T-helper 2 cell treated with Interferon-gamma antibody and Interleukin-4, amounts not matched to agents 5 μg/mL and 100 μg/mL, for 36 hours (primary cell): Measurements from ENCODE around the gene EXOSC5.

Experiments used
- DNase-seq: peaks from one replicate; pipeline ENCODE4 v3.0.0; 2021; ENCODE audit warnings: low spot score
- H3K27ac Mint-ChIP-seq: one replicate; pipeline ENCODE4 v1.8.0; 2021; ENCODE audit warnings: mild to moderate bottlenecking, mixed read lengths
- H3K27me3 Mint-ChIP-seq: one replicate; pipeline ENCODE4 v1.8.0; 2021; ENCODE audit warnings: low read depth, mixed read lengths
- H3K36me3 Mint-ChIP-seq: one replicate; pipeline ENCODE4 v1.8.0; 2021; ENCODE audit warnings: low read depth, mixed read lengths
- H3K4me1 Mint-ChIP-seq: one replicate; pipeline ENCODE4 v1.8.0; 2021; ENCODE audit warnings: low read depth, mixed read lengths
- H3K4me3 Mint-ChIP-seq: one replicate; pipeline ENCODE4 v1.8.0; 2022; ENCODE audit warnings: mild to moderate bottlenecking, moderate library complexity, mixed read lengths
- H3K9me3 Mint-ChIP-seq: one replicate; pipeline ENCODE4 v1.8.0; 2021; ENCODE audit warnings: mixed read lengths

Gene EXOSC5

GRCh38 chr19:41431426-41432386 is 34.5 kb upstream of the EXOSC5 start:
- Mint-ChIP-seq H3K27me3 (no peaks in the 10 kb centered on the region), H3K4me1 (peaks cover 21% of the 10 kb centered on the region), H3K9me3 (no peaks in the 10 kb centered on the region), H3K27ac (peak overlapping the region; percentile 49), H3K4me3 (no peak overlapping the region), H3K36me3 (peaks cover 17% of the 10 kb centered on the region)
- no peak for DNase-seq

- no peak overlapping the region for H3K27ac Mint-ChIP-seq
- DNase-seq, result no peak
These were observed 33.8 kb upstream of the EXOSC5 start for GRCh38 chr19:41430922-41431321.

GRCh38 chr19:41428481-41428859 is 31.3 kb upstream of the EXOSC5 start:
- no peak for DNase-seq
- Mint-ChIP-seq H3K27me3 (no peaks in the 10 kb centered on the region), H3K4me3 (peak overlapping the region; percentile 87), H3K4me1 (peaks cover 20% of the 10 kb centered on the region), H3K36me3 (peaks cover 18% of the 10 kb centered on the region), H3K27ac (peak overlapping the region; percentile 21), H3K9me3 (no peaks in the 10 kb centered on the region)

More at GRCh38 chr19:41430922-41431321, 33.8 kb upstream of the EXOSC5 start:
- Mint-ChIP-seq H3K4me3 (no peak overlapping the region), H3K36me3 (peaks cover 17% of the 10 kb centered on the region), H3K4me1 (peaks cover 22% of the 10 kb centered on the region), H3K9me3 (no peaks in the 10 kb centered on the region), H3K27me3 (no peaks in the 10 kb centered on the region)

GRCh38 chr19:41427647-41428480 is 30.7 kb upstream of the EXOSC5 start:
- peak overlapping the region; percentile 89 for H3K27ac Mint-ChIP-seq
- peak; percentile 42 for DNase-seq
- no peaks in the 10 kb centered on the region for H3K9me3 Mint-ChIP-seq
- peaks cover 20% of the 10 kb centered on the region for H3K4me1 Mint-ChIP-seq
- H3K36me3 Mint-ChIP-seq, result peaks cover 18% of the 10 kb centered on the region
- peak overlapping the region; percentile 87 for H3K4me3 Mint-ChIP-seq
- H3K27me3 Mint-ChIP-seq, result no peaks in the 10 kb centered on the region

- DNase-seq, result peak; percentile 30
- peak within 1 kb of the TSS; percentile 89 for H3K27ac Mint-ChIP-seq
- no peaks in the 10 kb centered on the region for H3K27me3 Mint-ChIP-seq
- H3K4me3 Mint-ChIP-seq, result peak within 1 kb of the TSS; percentile 87
- H3K9me3 Mint-ChIP-seq, result no peaks in the 10 kb centered on the region
- peaks cover 20% of the 10 kb centered on the region for H3K4me1 Mint-ChIP-seq
- peaks cover 11% of the 10 kb centered on the region for H3K36me3 Mint-ChIP-seq
These were observed 29.9 kb upstream of the EXOSC5 start, which contains the start of gene B3GNT8 for GRCh38 chr19:41426952-41427646. Gene B3GNT8, minus strand, starts transcription at chr19:41427374. Its CDS starts 596 bp downstream, at chr19:41426778.

- Mint-ChIP-seq H3K4me1 (peaks cover 19% of the 10 kb centered on the region), H3K27me3 (no peaks in the 10 kb centered on the region), H3K9me3 (no peaks in the 10 kb centered on the region), H3K36me3 (peaks cover 12% of the 10 kb centered on the region), H3K27ac (peak overlapping the region; percentile 31), H3K4me3 (no peak overlapping the region)
- DNase-seq, result no peak
These were observed 29.1 kb upstream of the EXOSC5 start for GRCh38 chr19:41426116-41426841.

- H3K4me3 Mint-ChIP-seq, result no peak overlapping the region
- H3K27ac Mint-ChIP-seq, result peak overlapping the region; percentile 31
These were observed 28.3 kb upstream of the EXOSC5 start for GRCh38 chr19:41425174-41426115.

GRCh38 chr19:41424335-41425173 is 27.4 kb upstream of the EXOSC5 start:
- Mint-ChIP-seq H3K27ac (no peak overlapping the region), H3K27me3 (no peaks in the 10 kb centered on the region)

More at GRCh38 chr19:41425174-41426115, 28.3 kb upstream of the EXOSC5 start:
- DNase-seq, result no peak
- H3K4me1 Mint-ChIP-seq, result peaks cover 19% of the 10 kb centered on the region
- no peaks in the 10 kb centered on the region for H3K27me3 Mint-ChIP-seq
- H3K36me3 Mint-ChIP-seq, result peaks cover 13% of the 10 kb centered on the region
- H3K9me3 Mint-ChIP-seq, result no peaks in the 10 kb centered on the region

GRCh38 chr19:41422955-41423354 is 25.8 kb upstream of the EXOSC5 start:
- Mint-ChIP-seq H3K27ac (no peak overlapping the region), H3K36me3 (peaks cover 14% of the 10 kb centered on the region), H3K4me3 (no peak overlapping the region), H3K4me1 (peaks cover 10% of the 10 kb centered on the region), H3K9me3 (no peaks in the 10 kb centered on the region), H3K27me3 (no peaks in the 10 kb centered on the region)
- DNase-seq, result no peak

More at GRCh38 chr19:41424335-41425173, 27.4 kb upstream of the EXOSC5 start:
- DNase-seq, result no peak
- H3K9me3 Mint-ChIP-seq, result no peaks in the 10 kb centered on the region
- H3K36me3 Mint-ChIP-seq, result peaks cover 13% of the 10 kb centered on the region
- H3K4me3 Mint-ChIP-seq, result no peak overlapping the region
- H3K4me1 Mint-ChIP-seq, result peaks cover 19% of the 10 kb centered on the region

- Mint-ChIP-seq H3K27me3 (no peaks in the 10 kb centered on the region), H3K36me3 (peaks cover 14% of the 10 kb centered on the region), H3K4me1 (peaks cover 5% of the 10 kb centered on the region), H3K27ac (no peak overlapping the region), H3K9me3 (no peaks in the 10 kb centered on the region), H3K4me3 (no peak overlapping the region)
- DNase-seq, result no peak
These were observed 25.3 kb upstream of the EXOSC5 start for GRCh38 chr19:41422456-41422855.

- Mint-ChIP-seq H3K9me3 (no peaks in the 10 kb centered on the region), H3K27me3 (no peaks in the 10 kb centered on the region), H3K4me3 (no peak overlapping the region), H3K4me1 (peaks cover 3% of the 10 kb centered on the region), H3K36me3 (peaks cover 17% of the 10 kb centered on the region), H3K27ac (no peak overlapping the region)
- no peak for DNase-seq
These were observed 24.8 kb upstream of the EXOSC5 start for GRCh38 chr19:41421973-41422372.
